Measurements from ENCODE around the gene PHTF2.
"Not testable (repeated sequence)": the region's sequence is repeated elsewhere in the genome, so short reads cannot be mapped to it uniquely, and the experiment has no call there.

PHTF2 gene
- 44.7 to 64.4 reads per million in 2 experiments for total RNA-seq

- DNase-seq (ENCODE audit: low read depth) = peak; percentile 91
These were observed at the start of gene PHTF2, which contains the start of gene TMEM60 for GRCh38 chr7:77798394-77799077. Gene PHTF2 (plus strand): TSS chr7:77798773. Gene TMEM60 (minus strand): TSS chr7:77798434. CDS start chr7:77794373, 4,061 bp downstream.

GRCh38 chr7:77752016-77752415 lies 46.6 kb upstream of the PHTF2 start:
- no peak for DNase-seq (ENCODE audit: low read depth)

- no peak for DNase-seq (ENCODE audit: low read depth)
These were observed 45.4 kb upstream of the PHTF2 start for GRCh38 chr7:77753173-77753572.

- DNase-seq (ENCODE audit: low read depth) = no peak
These were observed 41.0 kb upstream of the PHTF2 start for GRCh38 chr7:77757589-77757988.

- peak; percentile 63 for DNase-seq (ENCODE audit: low read depth)
These were observed 39.2 kb upstream of the PHTF2 start for GRCh38 chr7:77759294-77759889.

- DNase-seq (ENCODE audit: low read depth) = no peak
These were observed 37.6 kb upstream of the PHTF2 start for GRCh38 chr7:77760809-77761453.

- no peak for DNase-seq (ENCODE audit: low read depth)
These were observed 33.1 kb upstream of the PHTF2 start for GRCh38 chr7:77765481-77765880.

- no peak for DNase-seq (ENCODE audit: low read depth)
These were observed 32.4 kb upstream of the PHTF2 start for GRCh38 chr7:77765906-77766800.

- DNase-seq (ENCODE audit: low read depth) = no peak
These were observed 31.6 kb upstream of the PHTF2 start for GRCh38 chr7:77766801-77767605.

- no peak for DNase-seq (ENCODE audit: low read depth)
These were observed 28.3 kb upstream of the PHTF2 start for GRCh38 chr7:77770316-77770715.

GRCh38 chr7:77771901-77772300 lies 26.7 kb upstream of the PHTF2 start:
- no peak for DNase-seq (ENCODE audit: low read depth)

- no peak for DNase-seq (ENCODE audit: low read depth)
These were observed 20.0 kb upstream of the PHTF2 start for GRCh38 chr7:77778535-77778934.

- DNase-seq (ENCODE audit: low read depth) = no peak
These were observed 16.2 kb upstream of the PHTF2 start for GRCh38 chr7:77782383-77782782.

- DNase-seq (ENCODE audit: low read depth) = no peak
These were observed 15.5 kb upstream of the PHTF2 start for GRCh38 chr7:77783111-77783510.

- no peak for DNase-seq (ENCODE audit: low read depth)
These were observed 15.0 kb upstream of the PHTF2 start for GRCh38 chr7:77783545-77783944.

GRCh38 chr7:77784426-77784825 lies 14.1 kb upstream of the PHTF2 start:
- not testable (repeated sequence) for DNase-seq (ENCODE audit: low read depth)

- no peak for DNase-seq (ENCODE audit: low read depth)
These were observed 12.6 kb upstream of the PHTF2 start for GRCh38 chr7:77786018-77786417.

- DNase-seq (ENCODE audit: low read depth) = no peak
These were observed 11.8 kb upstream of the PHTF2 start for GRCh38 chr7:77786741-77787140.

GRCh38 chr7:77788327-77788902 lies 10.2 kb upstream of the PHTF2 start:
- DNase-seq (ENCODE audit: low read depth) = no peak

GRCh38 chr7:77791336-77791735 lies 7.2 kb upstream of the PHTF2 start:
- no peak for DNase-seq (ENCODE audit: low read depth)

- no peak for DNase-seq (ENCODE audit: low read depth)
These were observed 6.6 kb upstream of the PHTF2 start for GRCh38 chr7:77791956-77792355.
